ENCODE measurements around the gene LINC00305. TPM values are rescaled to one million over a fixed set of nuclear protein-coding genes. Genes with fewer than 3 reads are reported as not detected.

Gene LINC00305
- polyA plus RNA-seq (2013, experiment 1 of 2; ENCODE audit: insufficient read length), result not detected
- not detected for polyA plus RNA-seq (2013, experiment 2 of 2; ENCODE audit: insufficient read length)

DNA sequence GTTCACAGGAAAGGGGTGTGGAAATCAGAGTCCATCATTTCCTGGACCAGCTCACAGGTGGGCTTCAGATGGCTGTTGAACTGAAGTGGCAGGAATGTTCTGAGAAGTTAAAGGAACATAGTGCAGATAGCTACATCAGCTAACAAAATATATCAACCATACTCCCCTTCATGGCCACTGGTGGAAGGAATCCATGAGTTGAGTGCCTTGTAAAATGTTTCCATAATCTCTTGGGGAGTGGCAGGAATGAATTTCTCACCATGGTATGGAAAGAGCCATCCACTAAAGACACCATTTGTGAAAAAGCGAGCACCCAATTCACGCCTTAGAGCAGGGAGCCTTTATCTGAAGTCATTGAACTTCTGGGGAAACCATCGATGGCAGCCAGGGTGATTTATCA is at the start of gene LINC00305:
LINC00305 (minus strand) TSS at position 101 of the 400 bp plus-strand sequence.
- no peak for DNase-seq

DNA sequence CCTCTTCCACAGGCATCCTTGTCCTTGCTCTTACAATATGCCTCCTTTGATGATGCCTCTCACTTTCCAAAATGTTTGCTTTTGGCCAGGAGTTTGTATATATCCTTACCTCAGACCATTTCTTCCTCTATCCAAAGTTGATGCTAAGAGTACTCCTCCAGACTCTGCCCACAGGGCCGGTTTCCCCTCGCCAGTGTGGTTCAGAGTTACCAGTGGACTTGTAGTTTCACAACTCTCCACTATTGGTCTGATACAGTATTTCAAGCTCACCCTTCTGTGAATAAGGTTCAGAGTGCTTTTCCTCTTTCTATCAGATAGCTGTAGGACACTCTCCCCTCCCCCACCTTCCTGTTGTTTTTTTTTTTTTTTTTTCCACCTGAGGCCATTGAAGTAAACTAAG is 42.2 kb upstream of the LINC00305 start:
- no peak for DNase-seq

DNA sequence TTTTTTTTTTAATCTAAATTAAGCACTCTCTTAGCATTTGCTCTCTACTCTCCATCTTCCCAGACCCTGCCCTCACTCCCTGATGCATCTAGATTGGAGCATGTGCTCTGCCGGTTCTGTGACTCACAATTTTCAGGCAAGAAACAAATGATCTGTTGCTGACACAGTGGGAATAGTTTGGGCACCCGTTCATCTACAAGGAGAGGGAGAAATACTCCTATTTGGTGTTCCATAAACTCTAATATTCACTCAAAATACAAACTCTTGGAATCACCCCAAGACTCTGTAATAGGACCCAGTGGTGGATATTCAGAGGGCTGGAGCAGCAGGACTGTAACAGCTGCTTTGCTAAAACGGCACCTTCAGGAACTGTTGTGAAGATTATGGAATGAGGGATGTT is 37.1 kb upstream of the LINC00305 start:
- no peak for DNase-seq

DNA sequence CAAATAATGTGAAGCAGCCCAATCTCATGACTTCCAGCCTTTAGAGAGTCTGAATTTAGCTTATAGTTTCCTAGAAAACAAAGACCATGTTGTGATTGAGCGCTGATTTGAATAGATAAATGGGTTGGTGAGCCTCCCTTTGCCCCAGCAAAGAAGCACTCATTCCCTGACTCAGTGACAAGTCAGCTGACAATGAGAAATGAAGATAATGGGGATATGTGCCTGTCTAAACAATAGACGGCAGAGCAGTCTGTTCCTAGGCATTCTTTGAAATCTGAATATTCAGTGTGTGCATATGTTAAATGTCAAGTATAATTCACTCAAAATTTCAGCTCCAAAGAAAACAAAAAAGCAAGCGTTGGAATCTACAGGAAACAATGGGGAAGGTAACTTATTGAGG is 34.8 kb upstream of the LINC00305 start:
- DNase-seq, result no peak

DNA sequence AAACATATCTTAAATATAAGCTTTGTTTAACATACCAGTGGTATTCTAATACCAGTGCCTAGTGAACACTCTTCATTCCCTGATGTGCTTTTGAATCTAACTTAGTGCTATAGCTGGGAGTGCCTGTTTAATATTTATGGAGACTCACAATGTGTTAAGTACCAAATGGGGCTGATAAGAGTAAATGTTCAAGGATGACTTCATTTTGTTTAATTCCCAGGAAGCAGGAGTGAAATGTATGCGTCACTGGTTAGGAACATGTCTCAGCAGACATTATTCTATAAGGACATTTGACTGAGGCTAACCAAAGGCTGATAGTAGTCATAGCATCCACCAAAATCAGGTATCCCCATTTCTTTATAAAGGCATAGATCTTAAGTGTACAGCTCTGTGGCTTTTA is 31.7 kb upstream of the LINC00305 start:
- no peak for DNase-seq

DNA sequence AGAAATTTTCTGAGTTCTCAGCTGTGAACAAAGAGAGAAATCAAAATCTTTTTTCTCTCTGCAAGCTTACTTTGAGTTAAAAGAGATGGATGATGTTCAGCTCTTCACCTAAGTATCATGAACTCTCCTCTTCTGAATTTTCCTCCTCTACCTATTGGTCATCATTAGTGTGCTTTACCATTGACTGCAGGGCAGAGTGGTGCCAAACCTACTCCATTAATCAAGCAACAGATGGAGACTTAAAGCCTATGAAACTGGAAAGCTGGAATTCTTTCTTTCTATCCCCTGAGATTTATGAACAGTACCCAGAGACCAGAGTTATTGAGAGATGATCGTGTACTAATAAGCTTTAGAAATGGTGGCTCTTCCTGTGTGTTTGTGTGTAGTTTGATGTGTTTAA is 31.3 kb upstream of the LINC00305 start:
- DNase-seq, result no peak

DNA sequence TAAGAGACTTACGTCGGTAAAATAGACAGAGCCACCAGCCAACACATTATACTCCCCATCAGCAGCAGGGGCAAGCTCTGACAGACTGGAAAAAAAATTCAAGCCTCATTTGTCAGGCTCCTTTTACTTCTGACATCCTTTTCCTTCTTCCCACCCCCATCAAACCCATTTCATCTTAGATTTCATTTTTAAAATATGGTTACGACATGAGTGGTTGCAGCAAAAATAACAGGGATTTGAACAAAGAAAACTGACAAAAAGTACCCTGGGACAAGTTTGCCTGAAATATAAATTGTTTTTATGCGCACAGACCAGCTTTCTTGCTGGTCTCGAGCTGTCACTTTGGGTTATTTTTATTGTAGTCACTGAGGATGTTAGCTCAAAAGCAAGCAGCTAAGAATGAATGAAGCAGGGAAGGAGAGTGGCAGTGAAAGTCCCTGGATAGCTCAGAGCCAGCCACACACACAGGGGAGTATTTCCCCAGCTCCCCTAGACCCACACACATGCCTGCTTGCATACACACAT is 30.7 kb upstream of the LINC00305 start:
- no peak for DNase-seq

DNA sequence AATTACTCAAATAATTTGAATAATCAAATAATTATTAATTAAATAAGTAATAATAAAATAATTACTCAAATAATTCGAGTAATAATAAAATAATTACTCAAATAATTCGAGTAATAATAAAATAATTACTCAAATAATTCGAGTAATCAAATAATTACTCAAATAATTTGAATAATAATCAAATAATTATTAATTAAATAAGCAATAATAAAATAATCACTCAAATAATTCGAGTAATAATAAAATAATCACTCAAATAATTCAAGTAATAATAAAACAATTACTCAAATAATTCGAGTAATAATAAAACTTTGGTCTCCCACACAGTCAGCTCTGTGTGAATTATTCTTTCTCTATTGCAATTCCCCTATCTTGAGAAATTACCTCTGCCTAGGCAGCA is 30.0 kb upstream of the LINC00305 start:
- DNase-seq, result no peak

DNA sequence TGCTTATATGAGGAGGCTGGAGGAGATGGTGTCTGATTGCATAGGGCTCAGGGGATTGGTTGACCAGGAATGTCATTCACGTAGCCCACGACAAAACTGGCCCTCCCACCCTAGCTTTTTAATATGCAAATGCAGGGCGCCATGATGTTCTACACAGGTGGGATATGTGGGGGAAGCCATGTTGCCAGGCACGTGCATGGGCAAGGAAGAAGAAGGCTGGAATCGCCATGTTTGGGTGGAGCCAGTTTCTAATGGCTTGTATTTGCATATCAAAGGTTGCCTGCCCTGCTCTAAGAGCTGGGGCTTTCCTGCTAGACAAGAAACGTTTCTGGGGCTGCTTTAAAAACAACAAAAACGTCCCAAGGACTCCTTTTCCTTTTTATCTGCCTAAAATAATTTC is 26.5 kb upstream of the LINC00305 start:
- no peak for DNase-seq

DNA sequence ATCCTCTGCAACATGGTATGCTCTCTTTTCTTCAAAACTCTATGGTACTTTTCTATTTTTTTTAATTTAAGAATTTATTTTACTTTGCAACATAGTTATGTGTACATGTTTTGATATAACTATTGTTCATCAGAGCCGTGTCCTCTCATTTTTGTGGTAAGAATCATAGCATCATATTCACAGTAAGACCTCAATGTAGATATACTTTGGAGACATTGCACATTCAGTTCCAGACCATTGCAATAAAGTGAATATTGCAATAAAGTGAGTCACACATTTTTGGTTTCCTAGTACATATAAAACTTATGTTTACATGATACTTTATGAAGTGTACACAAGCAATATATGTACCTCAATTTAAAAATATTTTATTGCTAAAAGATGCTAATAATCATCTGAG is 22.7 kb upstream of the LINC00305 start:
- DNase-seq, result peak; percentile 8

DNA sequence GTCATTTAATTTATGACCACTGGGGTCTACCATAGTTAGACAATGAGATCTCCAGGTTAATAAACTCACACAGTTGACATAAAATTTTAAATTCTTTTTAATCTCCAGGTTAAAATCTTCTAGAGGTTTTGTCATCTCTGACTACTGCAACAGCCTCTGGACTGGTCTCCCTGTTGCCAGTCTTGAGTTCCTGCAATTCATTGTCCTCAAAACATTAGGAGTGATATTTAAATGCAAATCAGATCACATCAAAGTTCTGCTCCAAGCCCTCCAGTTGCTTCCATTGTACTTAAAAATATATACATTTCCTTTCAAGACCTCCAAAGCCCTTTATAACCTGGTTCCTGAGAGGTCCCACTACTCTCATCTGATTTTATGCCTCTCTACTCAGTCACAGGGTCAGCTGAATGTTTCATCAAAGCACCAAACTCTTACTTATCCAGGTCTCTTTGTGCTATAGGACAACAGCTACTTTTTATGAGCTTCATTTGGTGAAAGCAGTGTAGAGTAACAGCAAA is 18.6 kb upstream of the LINC00305 start:
- DNase-seq, result no peak

DNA sequence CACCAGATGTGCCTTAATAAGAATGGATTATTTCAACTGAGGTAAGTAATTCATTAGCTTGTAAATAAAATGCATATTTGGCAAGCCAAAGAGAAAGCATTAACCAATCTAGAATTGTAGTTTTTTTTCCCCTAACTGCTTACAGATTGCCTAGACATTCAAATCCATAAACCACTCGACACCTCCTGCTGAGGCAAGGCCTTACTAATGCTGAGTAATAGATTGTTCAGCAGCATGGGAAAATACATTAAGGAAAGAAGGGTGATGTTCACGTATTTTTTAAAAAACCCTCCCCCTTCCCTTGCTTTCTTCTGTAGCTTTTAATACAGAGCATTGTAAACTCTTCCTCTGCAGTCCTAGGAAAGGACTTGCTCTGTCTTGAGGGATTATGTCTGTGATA is 17.0 kb upstream of the LINC00305 start:
- peak; percentile 95 for DNase-seq

DNA sequence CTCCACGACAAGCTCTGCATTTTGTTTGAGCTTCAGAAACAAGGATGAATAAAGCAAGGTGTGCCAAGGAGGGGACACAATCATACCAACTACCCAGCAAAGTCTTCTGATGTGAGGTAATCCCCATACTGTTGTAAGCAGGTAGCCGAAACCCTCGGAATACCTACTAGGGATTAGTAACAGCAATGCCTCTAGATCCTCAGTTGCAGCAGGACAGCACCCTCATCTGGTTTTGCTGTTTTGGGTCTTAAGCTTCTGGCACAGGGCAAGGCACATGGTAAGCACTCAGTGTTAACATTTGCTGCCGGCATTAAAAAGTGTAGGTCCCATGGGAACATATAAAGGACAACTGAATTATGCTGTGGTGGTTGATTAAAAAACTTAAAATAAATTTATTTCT is 16.0 kb upstream of the LINC00305 start:
- DNase-seq, result no peak

DNA sequence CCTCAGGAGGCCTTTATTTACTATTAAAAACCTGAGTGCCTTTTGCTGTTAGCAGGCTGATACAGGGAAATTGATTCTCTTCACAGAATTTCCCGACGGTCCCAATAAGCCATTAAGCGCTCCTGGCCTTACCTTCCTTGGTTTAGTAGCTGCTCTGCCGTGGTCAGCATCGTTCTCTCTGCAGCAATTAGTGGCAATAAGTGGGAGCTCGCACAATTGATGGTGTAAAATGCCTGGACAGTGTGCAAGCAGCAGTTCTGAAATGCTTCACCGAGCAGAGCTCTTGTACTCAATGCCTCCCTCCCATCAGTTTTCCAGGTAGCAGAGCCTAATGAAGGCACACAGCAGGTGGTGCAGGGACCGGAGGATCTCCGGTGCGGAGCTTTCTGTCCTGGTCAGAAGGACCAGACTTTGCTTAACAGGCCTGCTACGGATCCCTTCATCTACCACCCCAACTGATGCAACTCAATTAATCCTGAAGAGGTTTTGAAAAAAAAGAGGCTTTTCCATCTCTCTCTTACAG is 1.1 kb upstream of the LINC00305 start:
- no peak for DNase-seq

DNA sequence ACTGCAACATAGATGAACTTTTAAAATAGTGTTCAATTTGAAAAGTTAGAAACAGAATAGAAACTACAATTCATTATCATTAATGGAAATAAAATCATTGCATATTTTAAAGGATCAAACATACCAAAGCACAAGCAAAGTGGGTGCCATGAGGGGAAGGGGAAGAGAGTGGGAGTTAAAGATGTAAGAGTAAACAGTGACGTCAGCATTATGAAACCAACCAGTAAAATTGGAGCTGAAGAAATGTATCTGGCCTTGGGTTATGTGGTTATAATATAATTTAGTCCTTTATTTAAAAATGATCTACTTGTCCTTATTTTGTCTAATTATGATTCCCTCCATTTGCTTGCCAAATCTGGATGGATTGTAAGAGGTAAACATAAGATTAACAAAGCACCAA is 6.0 kb downstream of the LINC00305 start:
- no peak for DNase-seq

DNA sequence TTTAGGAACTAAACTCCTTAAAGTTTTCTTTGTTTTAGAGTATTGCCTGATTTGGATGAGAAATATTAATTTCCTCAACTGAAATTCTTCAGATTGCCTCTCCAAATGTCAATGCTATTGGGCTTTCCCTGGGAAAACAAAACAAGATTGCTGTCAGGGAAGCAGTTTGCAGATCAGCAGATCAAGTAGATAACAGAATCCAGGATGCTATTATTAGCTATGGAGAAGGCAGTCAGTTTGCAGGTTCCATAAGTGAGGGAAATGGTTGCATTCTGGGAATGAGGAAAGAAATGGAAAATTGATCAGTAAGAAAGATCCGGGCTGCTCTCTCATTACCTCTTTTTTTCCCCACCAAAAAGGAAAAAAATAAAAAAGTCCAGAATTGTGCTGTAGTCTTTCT is 11.0 kb downstream of the LINC00305 start:
- DNase-seq, result no peak

DNA sequence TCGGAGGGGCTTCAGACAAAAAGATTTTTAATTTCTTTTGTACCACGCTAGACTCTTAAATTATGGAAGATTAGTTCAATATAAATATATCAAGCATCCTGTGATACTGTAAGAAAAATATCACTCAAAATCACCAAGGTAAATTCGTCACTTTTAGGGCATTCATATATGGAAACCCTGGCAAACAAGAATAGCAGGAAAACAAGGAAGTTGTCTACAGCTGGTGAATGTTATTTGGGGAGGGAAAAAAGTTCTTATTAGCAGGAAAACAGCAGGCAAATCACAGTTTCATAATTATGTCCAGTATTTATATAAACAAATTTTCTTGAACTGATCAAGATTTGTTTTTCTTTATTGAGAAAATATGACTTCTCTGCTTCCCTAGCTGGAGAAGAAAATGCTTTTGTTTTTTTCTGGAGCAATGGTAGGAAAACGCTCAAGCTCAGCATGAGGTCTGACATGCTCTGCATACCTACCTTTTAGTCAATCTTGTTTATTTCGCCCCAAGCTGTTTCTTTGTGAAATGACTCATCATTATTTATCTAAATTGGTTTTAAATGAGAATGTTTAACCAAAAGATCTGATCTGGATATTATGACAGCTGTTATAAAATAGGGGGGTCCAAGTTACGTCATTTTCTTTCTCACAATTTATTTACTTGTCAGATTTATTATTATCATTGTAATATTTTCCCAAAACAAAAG is 14.7 kb downstream of the LINC00305 start:
- peak; percentile 25 for DNase-seq

DNA sequence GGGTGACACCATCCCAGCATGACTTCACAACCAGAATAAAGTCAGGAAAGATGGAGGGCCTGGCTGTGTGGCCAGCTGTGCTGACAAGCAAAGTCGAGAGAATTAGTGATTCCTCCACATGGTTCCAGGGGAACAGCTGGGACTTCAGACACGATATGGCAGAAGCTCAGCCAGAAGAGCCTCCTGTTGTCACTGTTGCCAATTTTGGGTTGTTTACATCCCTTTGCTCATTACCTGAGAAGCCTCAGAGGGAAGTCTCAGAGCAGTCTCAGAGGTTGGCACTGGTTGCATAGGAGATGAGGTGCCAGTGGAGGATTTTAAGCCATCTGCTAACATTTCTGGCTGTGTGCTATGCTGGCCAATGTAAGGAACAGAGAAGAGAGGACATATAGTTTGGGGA is 16.0 kb downstream of the LINC00305 start:
- no peak for DNase-seq

DNA sequence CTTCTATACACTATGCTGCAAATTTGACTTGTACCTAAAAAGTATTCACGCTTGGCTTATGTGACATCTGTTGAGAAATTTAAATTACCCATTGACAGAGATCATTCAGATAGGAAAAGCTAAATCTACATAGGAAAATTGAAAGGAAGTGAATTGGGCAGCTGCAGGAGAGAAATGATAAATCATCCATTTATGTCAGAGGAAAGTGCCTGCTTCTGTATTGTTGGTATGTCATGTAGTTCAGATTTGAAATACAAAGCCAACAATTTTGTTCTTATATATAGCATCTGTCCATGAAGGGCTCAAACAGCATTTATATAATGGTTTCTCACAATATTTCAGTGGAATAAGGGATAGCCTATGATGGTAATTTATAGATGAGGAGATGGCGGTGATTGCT is 17.6 kb downstream of the LINC00305 start:
- DNase-seq, result no peak

DNA sequence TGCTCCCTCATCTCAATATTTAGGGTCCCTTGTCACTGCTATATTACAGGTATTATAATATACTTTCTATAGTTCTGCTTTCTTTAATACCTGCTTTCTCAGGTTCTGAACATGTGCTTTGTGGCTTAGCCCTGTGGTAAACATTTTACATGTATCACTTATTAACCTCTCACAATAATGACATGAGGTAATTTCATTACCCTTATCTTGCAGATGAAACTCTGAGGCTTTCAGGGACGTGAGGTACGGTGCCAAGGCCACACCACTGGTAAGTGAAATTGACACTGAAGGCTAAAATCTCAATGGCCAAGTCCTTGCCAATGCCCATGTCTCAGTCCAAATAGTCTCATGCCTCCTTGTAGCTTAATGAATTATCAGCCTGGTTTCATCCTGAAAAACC is 21.7 kb downstream of the LINC00305 start:
- no peak for DNase-seq

DNA sequence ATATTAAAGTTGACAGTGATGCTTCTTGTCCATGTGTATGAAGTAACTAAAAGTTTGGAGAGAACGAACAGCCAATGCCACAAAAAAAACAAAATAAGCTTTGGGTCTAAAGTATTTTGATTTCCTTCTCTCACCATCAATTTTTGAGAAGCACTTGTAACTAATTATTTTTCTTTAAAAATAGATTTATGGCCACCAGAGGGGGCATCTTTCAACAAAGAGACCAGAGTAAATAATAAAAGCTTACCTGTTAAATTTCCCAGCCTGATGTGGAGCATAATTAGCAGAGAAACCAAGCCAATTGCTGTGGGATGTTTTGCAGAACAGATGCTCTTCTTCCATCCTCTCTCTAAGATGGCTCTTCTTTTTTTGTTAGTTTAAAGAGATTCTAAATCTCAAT is 29.0 kb downstream of the LINC00305 start:
- DNase-seq, result no peak

DNA sequence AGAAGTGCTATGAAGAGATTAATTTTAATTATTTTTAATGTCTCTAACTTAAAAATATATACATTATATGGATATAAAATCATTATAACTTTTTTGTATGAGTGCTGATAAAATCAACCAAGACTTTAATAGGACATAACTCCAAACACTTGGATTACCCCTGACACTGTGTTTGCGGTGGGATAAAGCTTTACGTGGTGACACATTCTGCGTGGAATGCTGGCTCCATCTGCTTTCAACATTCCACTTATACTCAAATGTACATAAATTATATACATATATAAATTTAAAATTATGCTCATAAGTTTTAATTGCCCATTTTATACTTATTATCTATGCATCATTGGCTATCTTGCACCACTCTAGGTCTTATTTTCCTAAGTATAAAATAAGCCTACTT is 30.5 kb downstream of the LINC00305 start:
- peak; percentile 58 for DNase-seq

DNA sequence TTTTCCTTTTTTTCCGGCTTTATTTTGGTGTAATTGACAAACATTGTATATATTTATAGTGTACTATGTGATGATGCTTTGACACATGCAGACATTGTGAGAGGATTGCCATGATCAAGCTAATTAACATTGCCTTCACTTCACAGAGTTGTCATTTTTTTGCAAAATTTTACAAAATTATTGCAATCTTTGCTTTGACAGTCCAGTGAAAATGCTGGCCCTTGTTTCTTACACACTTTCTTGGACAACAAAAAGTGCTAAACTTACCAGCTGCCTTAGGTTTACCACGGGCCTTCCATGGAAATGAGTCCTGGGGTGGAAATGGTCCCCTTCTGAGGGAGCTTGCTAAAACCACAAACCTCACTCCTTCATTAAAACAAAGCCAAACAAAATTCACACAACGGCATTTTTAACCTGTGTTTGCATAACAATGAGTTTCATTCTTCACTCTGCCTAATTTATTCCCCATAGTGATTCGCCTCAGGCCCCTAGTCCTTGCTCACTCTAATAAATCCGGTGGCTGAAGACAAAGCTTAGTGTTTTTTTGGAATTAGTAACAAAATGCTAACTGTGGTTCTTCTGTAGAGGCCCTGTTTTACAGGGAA is 32.2 kb downstream of the LINC00305 start:
- no peak for DNase-seq

DNA sequence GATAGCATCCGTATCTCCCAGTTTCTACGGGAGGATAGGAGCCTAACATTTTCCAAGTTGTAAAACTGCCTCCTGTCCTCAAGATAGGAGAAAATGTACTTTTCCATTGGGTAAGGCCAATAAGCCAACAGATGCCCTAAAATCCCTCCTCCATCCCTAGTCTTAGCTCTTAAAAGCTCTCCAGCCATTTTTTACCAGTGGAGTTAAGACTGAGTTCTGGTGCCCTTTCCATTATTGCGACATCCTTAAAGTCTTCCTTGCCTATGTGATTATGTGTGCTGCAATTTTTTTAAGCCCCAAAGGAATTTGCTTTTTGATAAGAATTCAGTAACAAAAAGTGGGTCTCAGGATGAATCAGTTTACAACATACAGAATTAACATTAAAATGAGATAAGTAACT is 33.0 kb downstream of the LINC00305 start:
- no peak for DNase-seq
